ENCODE data around the gene ANKRD60. TPM values are rescaled to one million over a fixed set of nuclear protein-coding genes. Genes with fewer than 3 reads are reported as not detected.

ANKRD60 gene
- total and polyA plus RNA-seq, 3 experiments from 2014 or later = not detected

- H3K4me1 Mint-ChIP-seq = no peaks in the 10 kb centered on the region
- H3K4me3 Mint-ChIP-seq = no peak overlapping the region
- CTCF ChIA-PET = interaction anchor here (1.2 kb wide), 1 partner anchor 14 kb away, joined by 3 read pairs; no protein-coding TSS in a partner anchor
- H3K4me1 ChIP-seq (ENCODE audit: insufficient read depth, low read length) = no peaks in the 10 kb centered on the region
- peaks cover 7% of the 10 kb centered on the region for H3K36me3 ChIP-seq (ENCODE audit: insufficient read depth, low read length)
- no peak for DNase-seq
- no peaks in the 10 kb centered on the region for H3K27me3 ChIP-seq (ENCODE audit: insufficient read depth, low read length, poor library complexity, severe bottlenecking)
- H3K27me3 Mint-ChIP-seq = no peaks in the 10 kb centered on the region
- H3K4me3 ChIP-seq (ENCODE audit: low read length) = no peak overlapping the region
- POLR2A ChIA-PET = no interaction called here
- H3K27ac ChIP-seq (ENCODE audit: low read depth, low read length) = peak overlapping the region; percentile 26
- peaks cover 14 to 41% (median 19%) of the 10 kb centered on the region in 3 donors for H3K36me3 Mint-ChIP-seq
- no peaks in the 10 kb centered on the region for H3K9me3 Mint-ChIP-seq
- no peak overlapping the region for H3K27ac Mint-ChIP-seq
- no peaks in the 10 kb centered on the region for H3K9me3 ChIP-seq (ENCODE audit: low read length)
These were observed 23.0 kb upstream of the ANKRD60 start for GRCh38 chr20:58251348-58251978.

GRCh38 chr20:58246346-58246745 lies 17.9 kb upstream of the ANKRD60 start:
- Mint-ChIP-seq H3K4me3 (no peak overlapping the region), H3K36me3 (peaks cover 19 to 73% (median 22%) of the 10 kb centered on the region in 3 donors), H3K27me3 (no peaks in the 10 kb centered on the region), H3K4me1 (no peaks in the 10 kb centered on the region), H3K27ac (peak overlapping the region in 1 of 8 donors; percentile 17), H3K9me3 (no peaks in the 10 kb centered on the region)
- no peak for DNase-seq
- Histone ChIP-seq H3K4me3 (ENCODE audit: low read length) (no peak overlapping the region), H3K4me1 (ENCODE audit: insufficient read depth, low read length) (no peaks in the 10 kb centered on the region), H3K27ac (ENCODE audit: low read depth, low read length) (no peak overlapping the region), H3K36me3 (ENCODE audit: insufficient read depth, low read length) (peaks cover 19% of the 10 kb centered on the region), H3K27me3 (ENCODE audit: insufficient read depth, low read length, poor library complexity, severe bottlenecking) (no peaks in the 10 kb centered on the region), H3K9me3 (ENCODE audit: low read length) (no peaks in the 10 kb centered on the region)
- ChIA-PET POLR2A (no interaction called here), CTCF (interaction anchor here (1.1 kb wide), 1 partner anchor 10 kb away, joined by 4 read pairs; no protein-coding TSS in a partner anchor)

GRCh38 chr20:58245931-58246330 lies 17.5 kb upstream of the ANKRD60 start:
- POLR2A ChIA-PET = no interaction called here
- no peak overlapping the region for H3K27ac ChIP-seq (ENCODE audit: low read depth, low read length)
- no peak for DNase-seq
- no peaks in the 10 kb centered on the region for H3K27me3 ChIP-seq (ENCODE audit: insufficient read depth, low read length, poor library complexity, severe bottlenecking)
- no peak overlapping the region for H3K4me3 Mint-ChIP-seq
- CTCF ChIA-PET = interaction anchor here (1.1 kb wide), 1 partner anchor 9 kb away, joined by 4 read pairs; no protein-coding TSS in a partner anchor
- H3K27me3 Mint-ChIP-seq = no peaks in the 10 kb centered on the region
- H3K9me3 ChIP-seq (ENCODE audit: low read length) = no peaks in the 10 kb centered on the region
- H3K4me1 Mint-ChIP-seq = no peaks in the 10 kb centered on the region
- H3K36me3 ChIP-seq (ENCODE audit: insufficient read depth, low read length) = peaks cover 19% of the 10 kb centered on the region
- no peaks in the 10 kb centered on the region for H3K4me1 ChIP-seq (ENCODE audit: insufficient read depth, low read length)
- no peaks in the 10 kb centered on the region for H3K9me3 Mint-ChIP-seq
- peaks cover 19 to 73% (median 20%) of the 10 kb centered on the region in 3 donors for H3K36me3 Mint-ChIP-seq
- peak overlapping the region in 1 of 8 donors; percentile 38 for H3K27ac Mint-ChIP-seq
- H3K4me3 ChIP-seq (ENCODE audit: low read length) = no peak overlapping the region

- no peaks in the 10 kb centered on the region for H3K27me3 ChIP-seq (ENCODE audit: insufficient read depth, low read length, poor library complexity, severe bottlenecking)
- H3K4me3 ChIP-seq (ENCODE audit: low read length) = no peak overlapping the region
- ChIA-PET POLR2A (interaction anchor here (0.5 kb wide), 1 partner anchor 258 kb away, joined by 4 read pairs; no protein-coding TSS in a partner anchor), CTCF (interaction anchor here (1.1 kb wide), 1 partner anchor 9 kb away, joined by 4 read pairs; no protein-coding TSS in a partner anchor)
- H3K36me3 ChIP-seq (ENCODE audit: insufficient read depth, low read length) = peaks cover 19% of the 10 kb centered on the region
- Mint-ChIP-seq H3K4me1 (no peaks in the 10 kb centered on the region), H3K9me3 (no peaks in the 10 kb centered on the region), H3K27me3 (no peaks in the 10 kb centered on the region), H3K36me3 (peaks cover 17 to 67% (median 18%) of the 10 kb centered on the region in 3 donors), H3K27ac (peak overlapping the region in 1 of 8 donors; percentile 38), H3K4me3 (no peak overlapping the region)
- no peak for DNase-seq
- no peak overlapping the region for H3K27ac ChIP-seq (ENCODE audit: low read depth, low read length)
- H3K4me1 ChIP-seq (ENCODE audit: insufficient read depth, low read length) = no peaks in the 10 kb centered on the region
- no peaks in the 10 kb centered on the region for H3K9me3 ChIP-seq (ENCODE audit: low read length)
These were observed 16.9 kb upstream of the ANKRD60 start for GRCh38 chr20:58245181-58245891.

GRCh38 chr20:58244517-58245030 lies 16.1 kb upstream of the ANKRD60 start:
- H3K4me1 ChIP-seq (ENCODE audit: insufficient read depth, low read length) = no peaks in the 10 kb centered on the region
- CTCF ChIA-PET = no interaction called here
- Mint-ChIP-seq H3K9me3 (no peaks in the 10 kb centered on the region), H3K27me3 (no peaks in the 10 kb centered on the region), H3K4me1 (no peaks in the 10 kb centered on the region), H3K36me3 (peaks cover 11 to 62% (median 11%) of the 10 kb centered on the region in 3 donors), H3K27ac (peak overlapping the region in 1 of 8 donors; percentile 45), H3K4me3 (no peak overlapping the region)
- H3K27me3 ChIP-seq (ENCODE audit: insufficient read depth, low read length, poor library complexity, severe bottlenecking) = no peaks in the 10 kb centered on the region
- no peak for DNase-seq
- no peak overlapping the region for H3K4me3 ChIP-seq (ENCODE audit: low read length)
- peaks cover 19% of the 10 kb centered on the region for H3K36me3 ChIP-seq (ENCODE audit: insufficient read depth, low read length)
- POLR2A ChIA-PET = no interaction called here
- H3K27ac ChIP-seq (ENCODE audit: low read depth, low read length) = no peak overlapping the region
- no peaks in the 10 kb centered on the region for H3K9me3 ChIP-seq (ENCODE audit: low read length)

- Histone ChIP-seq H3K9me3 (ENCODE audit: low read length) (no peaks in the 10 kb centered on the region), H3K36me3 (ENCODE audit: insufficient read depth, low read length) (peaks cover 19% of the 10 kb centered on the region), H3K27ac (ENCODE audit: low read depth, low read length) (no peak overlapping the region), H3K4me1 (ENCODE audit: insufficient read depth, low read length) (no peaks in the 10 kb centered on the region), H3K27me3 (ENCODE audit: insufficient read depth, low read length, poor library complexity, severe bottlenecking) (no peaks in the 10 kb centered on the region), H3K4me3 (ENCODE audit: low read length) (no peak overlapping the region)
- DNase-seq = no peak
- Mint-ChIP-seq H3K9me3 (no peaks in the 10 kb centered on the region), H3K27me3 (no peaks in the 10 kb centered on the region), H3K4me1 (no peaks in the 10 kb centered on the region), H3K36me3 (peaks cover 11 to 59% (median 11%) of the 10 kb centered on the region in 3 donors), H3K27ac (peak overlapping the region in 3 of 8 donors; percentile 26 to 82 (median 45)), H3K4me3 (no peak overlapping the region)
- POLR2A ChIA-PET = no interaction called here
- CTCF ChIA-PET = interaction anchor here (1.1 kb wide), 1 partner anchor 9 kb away, joined by 4 read pairs; no protein-coding TSS in a partner anchor
These were observed 15.4 kb upstream of the ANKRD60 start for GRCh38 chr20:58243653-58244410.

GRCh38 chr20:58242824-58243223 lies 14.4 kb upstream of the ANKRD60 start:
- H3K4me3 ChIP-seq (ENCODE audit: low read length) = no peak overlapping the region
- Mint-ChIP-seq H3K4me3 (no peak overlapping the region), H3K4me1 (peaks cover 0 to under 1% (median 0%) of the 10 kb centered on the region in 3 donors), H3K36me3 (peaks cover 11 to 52% (median 11%) of the 10 kb centered on the region in 3 donors), H3K27me3 (no peaks in the 10 kb centered on the region), H3K9me3 (no peaks in the 10 kb centered on the region), H3K27ac (no peak overlapping the region)
- no peaks in the 10 kb centered on the region for H3K4me1 ChIP-seq (ENCODE audit: insufficient read depth, low read length)
- no peak overlapping the region for H3K27ac ChIP-seq (ENCODE audit: low read depth, low read length)
- H3K9me3 ChIP-seq (ENCODE audit: low read length) = no peaks in the 10 kb centered on the region
- H3K27me3 ChIP-seq (ENCODE audit: insufficient read depth, low read length, poor library complexity, severe bottlenecking) = no peaks in the 10 kb centered on the region
- ChIA-PET CTCF (interaction anchor here (1.1 kb wide), 2 partner anchors 8 to 408 kb away, joined by 3 to 4 read pairs; partner anchors contain the start of gene STX16), POLR2A (no interaction called here)
- peaks cover 19% of the 10 kb centered on the region for H3K36me3 ChIP-seq (ENCODE audit: insufficient read depth, low read length)
- no peak for DNase-seq
